Loucy (cell line): ENCODE data around the gene SAMD9L.

Source experiments
- EZH2phosphoT487 ChIP-seq: fragments of 200-600 bp; IDR thresholded peaks from 2 replicates; pipeline ENCODE4 v1.6.1; 2018; ENCODE audit warnings: antibody characterized with exemption, mild to moderate bottlenecking, moderate library complexity, borderline replicate concordance
- TF ChIP-seq, protein P1 (sequence below): fragments of 200-600 bp; sonication (generic); conservative IDR thresholded peaks from 2 replicates; pipeline ENCODE4 v1.5.1; 2014; ENCODE audit warnings: mild to moderate bottlenecking, antibody characterized with exemption, low read length

DNA sequence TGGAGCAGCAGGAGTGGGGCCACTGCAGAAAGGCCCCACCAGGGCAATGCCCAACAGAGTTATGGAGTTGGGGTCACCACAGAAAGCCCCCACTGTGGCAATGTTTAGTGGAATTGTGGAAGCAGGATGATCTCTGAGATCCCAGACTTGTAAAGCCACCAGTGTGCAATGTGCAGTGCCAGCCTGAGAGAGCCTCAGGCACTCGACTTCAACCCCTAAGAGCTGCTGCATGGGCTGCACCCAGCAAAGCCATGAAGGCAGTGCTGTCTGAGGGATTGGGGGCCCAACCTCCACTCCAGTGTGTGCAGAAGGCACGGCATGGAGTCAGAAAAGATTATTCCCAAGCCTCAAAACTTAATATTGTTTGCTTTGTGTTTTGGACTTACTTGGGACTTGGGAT is 50.8 kb downstream of the SAMD9L start:
- TF ChIP-seq, protein P1, sequence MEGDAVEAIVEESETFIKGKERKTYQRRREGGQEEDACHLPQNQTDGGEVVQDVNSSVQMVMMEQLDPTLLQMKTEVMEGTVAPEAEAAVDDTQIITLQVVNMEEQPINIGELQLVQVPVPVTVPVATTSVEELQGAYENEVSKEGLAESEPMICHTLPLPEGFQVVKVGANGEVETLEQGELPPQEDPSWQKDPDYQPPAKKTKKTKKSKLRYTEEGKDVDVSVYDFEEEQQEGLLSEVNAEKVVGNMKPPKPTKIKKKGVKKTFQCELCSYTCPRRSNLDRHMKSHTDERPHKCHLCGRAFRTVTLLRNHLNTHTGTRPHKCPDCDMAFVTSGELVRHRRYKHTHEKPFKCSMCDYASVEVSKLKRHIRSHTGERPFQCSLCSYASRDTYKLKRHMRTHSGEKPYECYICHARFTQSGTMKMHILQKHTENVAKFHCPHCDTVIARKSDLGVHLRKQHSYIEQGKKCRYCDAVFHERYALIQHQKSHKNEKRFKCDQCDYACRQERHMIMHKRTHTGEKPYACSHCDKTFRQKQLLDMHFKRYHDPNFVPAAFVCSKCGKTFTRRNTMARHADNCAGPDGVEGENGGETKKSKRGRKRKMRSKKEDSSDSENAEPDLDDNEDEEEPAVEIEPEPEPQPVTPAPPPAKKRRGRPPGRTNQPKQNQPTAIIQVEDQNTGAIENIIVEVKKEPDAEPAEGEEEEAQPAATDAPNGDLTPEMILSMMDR = no peak
- TF ChIP-seq EZH2phosphoT487 = no peak
